Lung (tissue), 12 donors: Measurements from ENCODE around the gene RPS2. TPM values are rescaled to one million over a fixed set of nuclear protein-coding genes. Genes with fewer than 3 reads are reported as not detected.

Experiments
- ATAC-seq: fragments of 200-7000 bp; cut with Tn5 transposase; one replicate; pipeline ENCODE4 v1.9.1; 2020; ENCODE audit warnings: moderate number of reproducible peaks; ENCODE audit not compliant: insufficient read depth, low FRiP score
- DNase-seq, 3 donors: peaks; one replicate each; pipeline ENCODE4 v3.0.0-alpha.2; 2013 to 2017
- H3K27ac ChIP-seq, 2 donors: one replicate each; pipeline ENCODE4 v1.5.1; 2013; ENCODE audit warnings: mild to moderate bottlenecking in 2 of 2, moderate library complexity in 2 of 2, control low read depth in 1 of 2, inconsistent platforms in 1 of 2, low read depth in 1 of 2, low read length in 1 of 2
- H3K27me3 ChIP-seq, 3 donors: one replicate each; pipeline ENCODE4 v1.5.1; 2013; ENCODE audit warnings: low read length in 2 of 3; ENCODE audit not compliant: control insufficient read depth in 3 of 3, insufficient read depth in 3 of 3
- H3K36me3 ChIP-seq, 4 donors: one replicate each; pipeline ENCODE4 v1.5.1; 2013; ENCODE audit warnings: low read length in 4 of 4, mild to moderate bottlenecking in 1 of 4, moderate library complexity in 1 of 4; ENCODE audit not compliant: control insufficient read depth in 4 of 4, insufficient read depth in 4 of 4
- H3K4me1 ChIP-seq, 5 donors: one replicate each; pipeline ENCODE4 v1.5.1; 2013; ENCODE audit warnings: low read length in 5 of 5, mild to moderate bottlenecking in 2 of 5, moderate library complexity in 1 of 5; ENCODE audit not compliant: control insufficient read depth in 5 of 5, insufficient read depth in 5 of 5
- H3K4me3 ChIP-seq: one replicate; pipeline ENCODE4 v1.5.1; 2013; ENCODE audit warnings: mild to moderate bottlenecking, control low read depth, moderate library complexity
- H3K9ac ChIP-seq, 2 donors: one replicate each; pipeline ENCODE4 v1.5.1; 2013; ENCODE audit warnings: low read length in 2 of 2, control low read depth in 1 of 2; ENCODE audit not compliant: insufficient read depth in 1 of 2
- H3K9me3 ChIP-seq, 4 donors: one replicate each; pipeline ENCODE4 v1.5.1; 2013; ENCODE audit warnings: low read length in 3 of 4, mild to moderate bottlenecking in 1 of 4, moderate library complexity in 1 of 4; ENCODE audit not compliant: control insufficient read depth in 4 of 4, insufficient read depth in 3 of 4
- WGBS, 2 donors: extraction: QIAGEN DNeasy Blood & Tissue Kit; methylation state at CpG; one replicate each; pipeline ENCODE4 v1.1.7; 2013; 5-methylcytosine and 5-hydroxymethylcytosine counted together
- polyA plus RNA-seq, 2 donors: library from polyadenylated mRNA; stranded (reverse); fragments of 200-250 nt; gene quantifications; one replicate each; pipeline ENCODE4 v1.2.1, GENCODE V29; 2013
- total RNA-seq, 2 donors: library from RNA; depleted of rRNA in 1 of 2; stranded (reverse); fragments of >200 nt in 1 of 2; gene quantifications; one replicate each; pipeline ENCODE4 v1.2.1, GENCODE V29; 2014 to 2021
- TF ChIP-seq, protein P1 (sequence below): IDR thresholded peaks from 2 replicates; pipeline ENCODE4 v1.5.1; 2012; ENCODE audit warnings: mild to moderate bottlenecking; ENCODE audit errors: control extremely low read depth, extremely low read depth
- donor health status: control.
- donor health status: control.
- donor health status: Bipolar disorder and iron deficiency.
- donor health status: healthy.
- donor health status: DM: yes; HTN: yes; CAD: no.

RPS2 gene
- total and polyA plus RNA-seq, 4 donors = 1,331 to 5,214 (median 2,779) TPM

DNA sequence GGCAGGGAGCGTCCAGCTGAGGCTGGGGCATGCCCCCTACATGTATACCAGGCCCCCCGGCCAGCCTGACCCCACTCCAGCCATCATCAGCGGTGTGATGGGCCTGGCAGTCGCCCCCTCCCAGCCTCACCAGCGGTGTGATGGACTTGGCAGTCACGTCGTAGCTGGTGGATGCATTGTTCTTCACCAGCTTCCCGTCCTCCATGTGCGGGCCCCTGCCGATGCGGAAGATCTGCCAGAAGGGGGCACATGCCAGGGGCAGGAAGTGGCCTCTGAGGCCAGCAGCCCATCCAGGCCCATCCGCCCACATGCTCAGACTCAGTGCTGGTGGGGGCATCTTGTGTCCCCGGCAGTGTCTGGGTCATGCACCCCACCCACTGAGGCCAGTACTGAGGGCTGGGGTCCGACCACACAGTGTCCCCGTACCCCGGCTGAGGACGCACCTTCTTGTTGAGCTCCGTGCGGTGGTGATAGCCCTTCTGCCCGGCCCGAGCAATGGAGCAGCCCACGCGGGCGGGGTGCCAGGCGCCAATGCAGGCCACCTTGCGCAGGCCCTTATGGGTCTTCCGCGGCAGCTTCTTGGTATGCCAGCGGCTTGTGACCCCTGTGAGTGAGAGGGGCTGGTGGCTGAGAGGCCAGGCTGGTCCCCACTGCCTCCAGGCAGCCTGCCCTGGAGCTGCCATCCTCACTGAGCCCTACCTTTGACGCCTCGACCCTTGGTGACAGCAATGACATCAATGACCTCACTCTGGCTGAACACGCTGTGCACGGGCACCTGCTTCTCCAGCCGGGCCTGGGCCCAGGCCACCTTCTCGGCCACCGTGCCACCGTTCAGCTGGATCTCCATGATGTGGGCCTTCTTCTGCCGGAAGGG lies 17.9 kb downstream of the RPS2 start:
- no peak overlapping the region for H3K27ac ChIP-seq
- WGBS, 2 donors = 84 to 88% methylated on average over 38 of the region's 38 CpGs
- H3K27me3 ChIP-seq = no peaks in the 10 kb centered on the region
- no peaks in the 10 kb centered on the region for H3K36me3 ChIP-seq
- DNase-seq (no peak), ATAC-seq (no peak)
- H3K9ac ChIP-seq = no peak overlapping the region
- no peak overlapping the region for H3K4me3 ChIP-seq
- H3K4me1 ChIP-seq = peaks cover 0 to 10% (median 5%) of the 10 kb centered on the region in 5 donors
- H3K9me3 ChIP-seq = no peaks in the 10 kb centered on the region
- TF ChIP-seq, protein P1, sequence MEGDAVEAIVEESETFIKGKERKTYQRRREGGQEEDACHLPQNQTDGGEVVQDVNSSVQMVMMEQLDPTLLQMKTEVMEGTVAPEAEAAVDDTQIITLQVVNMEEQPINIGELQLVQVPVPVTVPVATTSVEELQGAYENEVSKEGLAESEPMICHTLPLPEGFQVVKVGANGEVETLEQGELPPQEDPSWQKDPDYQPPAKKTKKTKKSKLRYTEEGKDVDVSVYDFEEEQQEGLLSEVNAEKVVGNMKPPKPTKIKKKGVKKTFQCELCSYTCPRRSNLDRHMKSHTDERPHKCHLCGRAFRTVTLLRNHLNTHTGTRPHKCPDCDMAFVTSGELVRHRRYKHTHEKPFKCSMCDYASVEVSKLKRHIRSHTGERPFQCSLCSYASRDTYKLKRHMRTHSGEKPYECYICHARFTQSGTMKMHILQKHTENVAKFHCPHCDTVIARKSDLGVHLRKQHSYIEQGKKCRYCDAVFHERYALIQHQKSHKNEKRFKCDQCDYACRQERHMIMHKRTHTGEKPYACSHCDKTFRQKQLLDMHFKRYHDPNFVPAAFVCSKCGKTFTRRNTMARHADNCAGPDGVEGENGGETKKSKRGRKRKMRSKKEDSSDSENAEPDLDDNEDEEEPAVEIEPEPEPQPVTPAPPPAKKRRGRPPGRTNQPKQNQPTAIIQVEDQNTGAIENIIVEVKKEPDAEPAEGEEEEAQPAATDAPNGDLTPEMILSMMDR = no peak

DNA sequence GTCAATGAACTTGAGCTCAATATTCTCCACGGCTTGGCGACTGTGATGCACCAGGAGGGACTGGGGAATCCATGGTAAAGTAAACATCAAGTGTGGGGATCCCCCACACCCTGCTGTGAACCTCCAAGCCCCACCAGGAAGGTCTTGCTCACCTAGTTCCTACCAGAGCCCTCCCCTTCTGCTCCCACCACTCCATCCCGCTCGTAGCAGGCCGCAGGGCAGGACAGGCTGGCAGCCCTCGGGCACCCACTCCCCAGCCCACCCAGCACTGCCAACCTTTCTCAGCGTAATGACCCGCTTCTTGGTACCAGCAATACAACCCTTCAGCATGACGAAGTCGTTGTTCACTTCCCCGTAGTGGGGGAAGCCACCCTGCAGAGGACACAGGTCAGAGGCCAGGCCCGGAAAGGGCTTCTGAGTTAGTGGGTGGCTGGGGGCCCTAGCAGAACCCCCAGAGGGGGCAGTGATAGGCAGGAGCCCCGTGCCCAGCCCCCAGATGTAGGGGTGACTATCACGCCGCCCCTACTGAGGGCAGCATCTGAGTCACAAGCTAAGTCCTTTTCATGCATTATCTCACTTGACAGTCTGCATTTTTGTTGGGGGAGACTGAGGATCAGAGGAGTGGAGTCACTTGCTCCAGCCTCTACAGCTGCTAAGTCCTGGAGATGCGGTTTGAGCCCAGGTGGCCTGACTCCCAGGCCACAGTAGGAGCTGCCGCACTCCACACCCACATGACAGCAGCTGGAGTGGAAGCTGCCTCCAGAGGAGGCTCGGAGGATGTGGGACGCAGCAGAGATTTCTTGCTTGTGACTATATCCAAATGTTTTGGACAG lies 18.9 kb downstream of the RPS2 start:
- no peak for DNase-seq
- no peak for ATAC-seq
- TF ChIP-seq, protein P1 = no peak
- H3K4me3 ChIP-seq = no peak overlapping the region
- H3K27me3 ChIP-seq = no peaks in the 10 kb centered on the region
- H3K9ac ChIP-seq = no peak overlapping the region
- peaks cover 0 to 5% (median 0%) of the 10 kb centered on the region in 4 donors for H3K36me3 ChIP-seq
- H3K9me3 ChIP-seq = no peaks in the 10 kb centered on the region
- H3K27ac ChIP-seq = no peak overlapping the region
- H3K4me1 ChIP-seq = peaks cover 0 to 12% (median 7%) of the 10 kb centered on the region in 5 donors
- WGBS, 2 donors = 83 to 89% methylated on average over 19 of the region's 19 CpGs

DNA sequence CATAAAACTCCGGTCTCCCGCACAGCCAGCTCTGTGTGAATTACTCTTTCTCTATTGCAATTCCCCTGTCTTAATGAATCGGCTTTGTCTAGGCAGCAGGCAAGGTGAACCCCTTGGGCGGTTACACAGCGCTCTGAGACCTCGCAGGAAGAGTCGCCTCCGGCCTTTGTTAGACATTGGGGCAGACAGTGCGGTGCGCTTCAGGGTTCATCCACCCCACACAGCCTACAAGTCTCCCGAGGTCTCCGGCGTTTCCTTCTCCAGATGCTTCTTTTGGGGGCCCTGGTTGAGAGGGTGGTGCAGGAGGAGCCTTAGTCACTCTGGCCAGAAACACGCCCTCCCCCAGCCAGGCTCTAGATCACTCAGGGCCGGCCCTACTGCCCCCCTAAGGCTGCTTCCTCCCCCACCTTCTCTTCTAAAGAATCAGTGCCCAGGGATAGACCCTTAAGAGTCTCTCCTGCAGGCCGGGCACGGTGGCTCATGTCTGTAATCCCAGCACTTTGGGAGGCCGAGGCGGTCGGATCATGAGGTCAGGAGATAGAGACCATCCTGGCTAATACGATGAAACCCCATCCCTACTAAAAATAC lies 19.9 kb downstream of the RPS2 start:
- WGBS, 2 donors = 91 to 97% methylated on average over 21 of the region's 21 CpGs
- ATAC-seq (no peak), DNase-seq (no peak)
- Histone ChIP-seq H3K27ac (no peak overlapping the region), H3K36me3 (peaks cover 0 to 11% (median 0%) of the 10 kb centered on the region in 4 donors), H3K4me1 (peaks cover 0 to 12% (median 7%) of the 10 kb centered on the region in 5 donors), H3K4me3 (no peak overlapping the region), H3K9me3 (no peaks in the 10 kb centered on the region), H3K9ac (no peak overlapping the region), H3K27me3 (no peaks in the 10 kb centered on the region)
- TF ChIP-seq, protein P1 = no peak
